ENCODE data around the gene HYCC2.
"Not testable (repeated sequence)": the region's sequence is repeated elsewhere in the genome, so short reads cannot be mapped to it uniquely, and the experiment has no call there.

Gene HYCC2

GRCh38 chr2:201072201-201072530 lies 695 bp upstream of the HYCC2 start:
- DNase-seq (ENCODE audit: low read depth in 3 of 3): no peak

GRCh38 chr2:201070948-201071478 lies 458 bp downstream of the HYCC2 start:
- DNase-seq (ENCODE audit: low read depth in 3 of 3): no peak

- no peak for DNase-seq (ENCODE audit: low read depth in 3 of 3)
Observed at GRCh38 chr2:201064797-201065329, 6.6 kb downstream of the HYCC2 start.

- peak in 1 of 3 experiments; percentile 55 for DNase-seq (ENCODE audit: low read depth in 3 of 3)
Observed at GRCh38 chr2:201063516-201063915, 8.0 kb downstream of the HYCC2 start.

GRCh38 chr2:201059961-201060755 lies 11.3 kb downstream of the HYCC2 start:
- DNase-seq (ENCODE audit: low read depth in 3 of 3): no peak

GRCh38 chr2:201058914-201059313 lies 12.6 kb downstream of the HYCC2 start:
- DNase-seq (ENCODE audit: low read depth in 3 of 3): no peak

- DNase-seq (ENCODE audit: low read depth in 3 of 3): no peak
Observed at GRCh38 chr2:201057715-201058248, 13.7 kb downstream of the HYCC2 start.

GRCh38 chr2:201057087-201057521 lies 14.4 kb downstream of the HYCC2 start:
- no peak for DNase-seq (ENCODE audit: low read depth in 3 of 3)

- DNase-seq (ENCODE audit: low read depth in 3 of 3): no peak
Observed at GRCh38 chr2:201049455-201049854, 22.0 kb downstream of the HYCC2 start.

GRCh38 chr2:201046881-201047280 lies 24.6 kb downstream of the HYCC2 start:
- no peak for DNase-seq (ENCODE audit: low read depth in 3 of 3)

- not testable (repeated sequence) for DNase-seq (ENCODE audit: low read depth in 3 of 3)
Observed at GRCh38 chr2:201043050-201043449, 28.4 kb downstream of the HYCC2 start.

- DNase-seq (ENCODE audit: low read depth in 3 of 3): not testable (repeated sequence)
Observed at GRCh38 chr2:201042451-201042850, 29.0 kb downstream of the HYCC2 start.

GRCh38 chr2:201040867-201041628 lies 30.4 kb downstream of the HYCC2 start:
- DNase-seq (ENCODE audit: low read depth in 3 of 3): no peak

- DNase-seq (ENCODE audit: low read depth in 3 of 3): no peak
Observed at GRCh38 chr2:201038855-201039254, 32.6 kb downstream of the HYCC2 start.

- DNase-seq (ENCODE audit: low read depth in 3 of 3): not testable (repeated sequence)
Observed at GRCh38 chr2:201038361-201038760, 33.1 kb downstream of the HYCC2 start.

- not testable (repeated sequence) for DNase-seq (ENCODE audit: low read depth in 3 of 3)
Observed at GRCh38 chr2:201034355-201034754, 37.1 kb downstream of the HYCC2 start.

GRCh38 chr2:201024518-201024917 lies 47.0 kb downstream of the HYCC2 start:
- DNase-seq (ENCODE audit: low read depth in 3 of 3): no peak

- DNase-seq (ENCODE audit: low read depth in 3 of 3): no peak
Observed at GRCh38 chr2:201021914-201022313, 49.6 kb downstream of the HYCC2 start.
